Adrenal gland (tissue), 12 donors: Measurements from ENCODE around the gene FAM118B. TPM values are rescaled to one million over a fixed set of nuclear protein-coding genes. Genes with fewer than 3 reads are reported as not detected.

ENCODE experiments used
- DNase-seq, 7 donors: peaks; one replicate each; pipeline ENCODE4 v3.0.0-alpha.2; 2019 to 2020
- H3K27ac ChIP-seq, 5 donors: fragments of 200-600 bp; sonication (generic) in 4 of 5; 1 replicate in 3 of 5; 2 replicates in 2 of 5; pipeline versions ENCODE4 v1.5.1 to v1.8.0; 2016 to 2020; ENCODE audit warnings: mild to moderate bottlenecking in 1 of 5
- H3K27me3 ChIP-seq: fragments of 200-600 bp; 2 replicates; pipeline ENCODE4 v1.8.0; 2021
- H3K36me3 ChIP-seq, 2 donors: fragments of 200-600 bp; replicated peaks in 1 of 2; 1 replicate in 1 of 2; 2 replicates in 1 of 2; pipeline versions ENCODE4 v1.5.1 to v1.8.0; 2018 to 2022
- H3K4me1 ChIP-seq, 2 donors: fragments of 200-600 bp; replicated peaks in 1 of 2; 1 replicate in 1 of 2; 2 replicates in 1 of 2; pipeline versions ENCODE4 v1.5.1 to v1.8.0; 2018 to 2021
- H3K4me3 ChIP-seq, 4 donors: fragments of 200-600 bp; sonication (generic) in 3 of 4; one replicate each; pipeline ENCODE4 v1.5.1; 2016 to 2018
- H3K9me3 ChIP-seq, 3 donors: fragments of 200-600 bp; sonication (generic) in 1 of 3; replicated peaks in 1 of 3; 1 replicate in 2 of 3; 2 replicates in 1 of 3; pipeline versions ENCODE4 v1.5.1 to v1.8.0; 2016 to 2021
- POLR2A ChIP-seq, 2 donors: fragments of 450-650 bp; IDR thresholded peaks; one replicate each; pipeline ENCODE4 v1.6.1; 2017; ENCODE audit warnings: antibody characterized with exemption in 2 of 2, mild to moderate bottlenecking in 2 of 2, moderate library complexity in 1 of 2
- WGBS, 4 donors: extraction: QIAGEN DNeasy Blood & Tissue Kit in 2 of 4; methylation state at CpG; one replicate each; pipeline versions ENCODE4 v1.1.5 to v1.1.7; 2013 to 2017; 5-methylcytosine and 5-hydroxymethylcytosine counted together
- intact Hi-C, 2 donors: fragments of 100-400 bp; cut with DNase I; formaldehyde crosslinking; loops; one replicate each; pipeline versions ENCODE4 v1.14.1 to v1.15.0; 2022 to 2023
- polyA plus RNA-seq, 3 donors: library from polyadenylated mRNA; stranded (reverse); fragments of 200-250 nt in 2 of 3; fragments of 350-450 nt in 1 of 3; fragmentation: Illumina TruSeq in 1 of 3; extraction: RNeasy Lipid Tissue Mini Kit (QIAGEN cat#74804) in 1 of 3; gene quantifications; one replicate each; pipeline ENCODE4 v1.2.3, GENCODE V29; 2013 to 2014
- total RNA-seq, 9 donors: library from RNA; depleted of rRNA in 4 of 9; stranded (reverse); fragments of >200 nt in 4 of 9; fragments of 120-200 nt in 1 of 9; fragmentation: NEBNext Ultra II Directional in 1 of 9; extraction: Animal tissue kit (Norgen Biotek cat#: 25700) in 1 of 9; gene quantifications; one replicate each; pipeline versions ENCODE4 v1.1.0 to v1.2.4, GENCODE V29; 2013 to 2023
- TF ChIP-seq, protein P1 (sequence below), 6 experiments: fragments of 450-650 bp in 4 of 6; fragments of 200-600 bp in 2 of 6; sonication (generic) in 1 of 6; IDR thresholded peaks; 1 replicate in 5 of 6; 2 replicates in 1 of 6; pipeline versions ENCODE4 v1.5.1 to v1.8.0; 2016 to 2021; ENCODE audit warnings: antibody characterized with exemption in 6 of 6, mild to moderate bottlenecking in 2 of 6, moderate library complexity in 1 of 6
- donor health status: healthy with polysubstance abuse.
- donor health status: Bipolar disorder and iron deficiency.
- donor health status: DM: yes; HTN: yes; CAD: no.
- donor health status: DM: no; HTN: no; CAD: no.
- donor health status: DM: no; HTN: no; CAD: no.
- donor health status: DM: yes; HTN: yes; CAD: no.

Gene FAM118B
- total and polyA plus RNA-seq, 12 donors = 5.8 to 26.6 (median 16.6) TPM

DNA sequence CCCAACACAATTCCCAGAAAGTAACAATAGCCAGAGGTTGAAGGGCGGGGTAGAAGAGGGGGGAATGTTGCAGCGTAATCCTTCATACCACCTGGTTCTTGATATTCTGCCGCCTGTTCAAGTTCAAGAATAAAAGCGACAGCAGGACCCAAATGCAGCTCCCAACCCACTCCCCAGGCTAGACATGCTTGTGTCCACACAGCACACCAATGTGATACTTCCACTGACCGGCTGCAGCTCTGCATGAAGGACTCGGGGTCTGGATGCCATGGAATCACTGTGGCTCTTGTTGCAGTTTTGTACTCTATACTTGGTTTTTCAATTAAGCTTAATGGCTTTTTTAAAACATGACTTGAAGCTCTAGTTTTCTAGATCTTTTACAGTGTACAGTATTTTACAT lies 50.6 kb downstream of the FAM118B start:
- Histone ChIP-seq H3K27me3 (no peaks in the 10 kb centered on the region), H3K9me3 (no peaks in the 10 kb centered on the region), H3K27ac (no peak overlapping the region), H3K4me1 (peaks cover 0 to 3% of the 10 kb centered on the region in 2 donors), H3K4me3 (no peak overlapping the region), H3K36me3 (peaks cover 0 to 57% of the 10 kb centered on the region in 2 donors)
- no peak for DNase-seq
- WGBS, 4 donors = 93 to 97% (median 95%) methylated on average over 6 of the region's 6 CpGs
- TF ChIP-seq, protein P1, sequence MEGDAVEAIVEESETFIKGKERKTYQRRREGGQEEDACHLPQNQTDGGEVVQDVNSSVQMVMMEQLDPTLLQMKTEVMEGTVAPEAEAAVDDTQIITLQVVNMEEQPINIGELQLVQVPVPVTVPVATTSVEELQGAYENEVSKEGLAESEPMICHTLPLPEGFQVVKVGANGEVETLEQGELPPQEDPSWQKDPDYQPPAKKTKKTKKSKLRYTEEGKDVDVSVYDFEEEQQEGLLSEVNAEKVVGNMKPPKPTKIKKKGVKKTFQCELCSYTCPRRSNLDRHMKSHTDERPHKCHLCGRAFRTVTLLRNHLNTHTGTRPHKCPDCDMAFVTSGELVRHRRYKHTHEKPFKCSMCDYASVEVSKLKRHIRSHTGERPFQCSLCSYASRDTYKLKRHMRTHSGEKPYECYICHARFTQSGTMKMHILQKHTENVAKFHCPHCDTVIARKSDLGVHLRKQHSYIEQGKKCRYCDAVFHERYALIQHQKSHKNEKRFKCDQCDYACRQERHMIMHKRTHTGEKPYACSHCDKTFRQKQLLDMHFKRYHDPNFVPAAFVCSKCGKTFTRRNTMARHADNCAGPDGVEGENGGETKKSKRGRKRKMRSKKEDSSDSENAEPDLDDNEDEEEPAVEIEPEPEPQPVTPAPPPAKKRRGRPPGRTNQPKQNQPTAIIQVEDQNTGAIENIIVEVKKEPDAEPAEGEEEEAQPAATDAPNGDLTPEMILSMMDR (IDR thresholded peaks at IDR 0.05) = no peak
- no peak for TF ChIP-seq POLR2A (IDR thresholded peaks at IDR 0.05)
- intact Hi-C loops = loop anchor here in 1 of 2 donors (10.0 kb wide), 1 partner anchor 47 kb away; the partner anchor contains the start of genes FAM118B and RPUSD4

DNA sequence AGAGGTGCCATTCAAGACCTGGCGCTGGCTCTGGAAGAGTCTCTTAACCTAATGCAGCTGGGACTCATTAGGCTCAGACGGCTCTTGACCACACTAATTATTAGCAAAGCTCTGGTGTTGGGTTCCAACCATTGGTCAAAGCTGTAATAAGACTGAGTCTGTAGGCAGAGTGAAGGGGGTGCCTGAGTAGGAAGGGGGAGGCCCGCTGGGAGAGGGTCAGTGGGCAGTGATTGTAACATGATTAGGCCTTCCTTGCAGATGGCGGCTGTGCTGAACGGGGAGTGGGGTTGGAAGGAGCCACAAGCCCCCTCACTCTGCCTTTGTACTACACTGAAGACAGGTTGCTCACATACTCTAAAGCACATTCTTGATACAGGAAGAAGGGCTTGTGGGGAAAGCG lies 51.9 kb downstream of the FAM118B start:
- Histone ChIP-seq H3K27ac (no peak overlapping the region), H3K9me3 (no peaks in the 10 kb centered on the region), H3K4me3 (no peak overlapping the region), H3K4me1 (peaks cover 8 to 12% of the 10 kb centered on the region in 2 donors), H3K27me3 (no peaks in the 10 kb centered on the region), H3K36me3 (peaks cover 0 to 59% of the 10 kb centered on the region in 2 donors)
- WGBS, 4 donors = 86 to 93% (median 90%) methylated on average over 5 to 6 of the region's 6 CpGs
- TF ChIP-seq, protein P1 (IDR thresholded peaks at IDR 0.05) = no peak
- no peak for TF ChIP-seq POLR2A (IDR thresholded peaks at IDR 0.05)
- no peak for DNase-seq
- intact Hi-C loops = loop anchor here in 1 of 2 donors (10.0 kb wide), 1 partner anchor 49 kb away; the partner anchor contains the start of genes FAM118B and RPUSD4

DNA sequence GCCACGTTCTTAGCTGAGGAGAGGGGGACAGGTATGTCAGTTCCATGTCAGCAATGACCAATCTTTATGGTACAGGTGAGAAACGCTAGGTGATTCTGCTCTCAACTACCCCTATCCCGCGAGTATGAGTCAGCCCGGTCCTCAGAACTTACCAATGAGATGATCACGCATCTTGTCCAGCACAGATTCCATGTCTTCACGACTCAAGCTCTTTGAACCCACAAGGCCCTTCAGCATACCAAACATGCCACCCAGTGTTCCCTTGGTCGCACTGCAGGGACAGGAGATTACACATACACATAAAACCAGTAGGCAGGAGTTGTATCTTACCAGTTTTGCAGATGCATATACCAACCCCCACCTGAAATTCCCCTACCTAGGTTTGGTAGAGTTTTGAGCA lies 54.2 kb downstream of the FAM118B start:
- no peaks in the 10 kb centered on the region for H3K27me3 ChIP-seq
- H3K9me3 ChIP-seq = no peaks in the 10 kb centered on the region
- WGBS, 4 donors = 80 to 84% (median 82%) methylated on average over 8 of the region's 8 CpGs
- DNase-seq = no peak
- H3K36me3 ChIP-seq = peaks cover 0 to 59% of the 10 kb centered on the region in 2 donors
- no peak for TF ChIP-seq POLR2A (IDR thresholded peaks at IDR 0.05)
- TF ChIP-seq, protein P1 (IDR thresholded peaks at IDR 0.05) = no peak
- intact Hi-C loops = loop anchor here (5.0 to 10.0 kb wide), 2 partner anchors 51 to 54 kb away; partner anchors contain the start of genes FAM118B (in 2 of the 2) and RPUSD4 (in 2 of the 2)
- H3K4me3 ChIP-seq = no peak overlapping the region
- H3K27ac ChIP-seq = no peak overlapping the region
- H3K4me1 ChIP-seq = peaks cover 13 to 21% of the 10 kb centered on the region in 2 donors

DNA sequence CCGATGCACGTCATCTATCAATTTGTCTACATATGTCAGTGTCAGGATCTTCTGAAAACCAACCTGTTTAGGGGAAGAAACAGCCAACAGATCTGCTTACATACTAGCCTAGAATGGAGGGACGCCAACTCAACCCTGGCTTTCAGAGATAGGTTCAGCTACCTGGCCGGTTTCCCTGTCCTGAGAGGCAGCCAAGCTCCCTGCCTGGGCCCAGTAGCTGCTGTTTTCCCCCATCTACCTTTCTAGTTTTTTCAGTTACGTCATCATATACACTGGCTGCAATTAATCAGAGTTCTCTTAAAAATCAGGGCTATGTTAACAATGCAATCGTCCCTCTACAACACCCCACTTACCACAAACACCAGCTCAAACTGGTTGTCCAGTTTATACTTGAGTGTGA lies 56.1 kb downstream of the FAM118B start:
- H3K27me3 ChIP-seq = no peaks in the 10 kb centered on the region
- H3K4me1 ChIP-seq = peaks cover 13 to 21% of the 10 kb centered on the region in 2 donors
- peaks cover 0 to 48% of the 10 kb centered on the region in 2 donors for H3K36me3 ChIP-seq
- peak overlapping the region in 3 of 4 donors; percentile 35 to 94 (median 84) for H3K4me3 ChIP-seq
- WGBS, 4 donors = 51 to 57% (median 56%) methylated on average over 6 of the region's 6 CpGs
- no peak for TF ChIP-seq POLR2A (IDR thresholded peaks at IDR 0.05)
- TF ChIP-seq, protein P1 (IDR thresholded peaks at IDR 0.05) = no peak
- DNase-seq = peak in 2 of 7 donors; percentile 36 to 39
- no peaks in the 10 kb centered on the region for H3K9me3 ChIP-seq
- intact Hi-C loops = loop anchor here (5.0 to 10.0 kb wide), 2 partner anchors 53 to 55 kb away; partner anchors contain the start of genes FAM118B (in 2 of the 2) and RPUSD4 (in 2 of the 2)
- H3K27ac ChIP-seq = peak overlapping the region in 4 of 5 donors; percentile 71 to 97 (median 87)
